A549 (cell line): Measurements from ENCODE around the gene VSX1. TPM values are rescaled to one million over a fixed set of nuclear protein-coding genes. Genes with fewer than 3 reads are reported as not detected.

Experiments used
- ATAC-seq, 2 experiments: fragments of 200-7000 bp in 1 of 2; fragments of >200 bp in 1 of 2; cut with Nextera tagmentation in 1 of 2; cut with Tn5 transposase in 1 of 2; 3 replicates each; pipeline versions ENCODE4 v1.8.0 to v1.9.1; 2018 to 2020; ENCODE audit warnings: mild to moderate bottlenecking in 1 of 2, moderate library complexity in 1 of 2
- CTCF ChIA-PET: fragments of 300-600 bp; sonication (Branson Sonifier 250); formaldehyde crosslinking; extraction: SDS; loops from one replicate; lab custom pipeline; 2021; ENCODE audit warnings: antibody characterized with exemption, inconsistent platforms; lab: Yijun Ruan, JAX
- POLR2A ChIA-PET: fragments of 350-600 bp; formaldehyde crosslinking; extraction: SDS; loops from one replicate; lab custom pipeline; 2021; ENCODE audit warnings: antibody characterized with exemption, inconsistent platforms; lab: Yijun Ruan, JAX
- DNase-seq, 2 experiments: peaks; one replicate each; pipeline versions ENCODE4 v3.0.0 to v3.0.0-alpha.2; 2011 to 2016; ENCODE audit warnings: low read depth in 1 of 2, low spot score in 1 of 2
- FAIRE-seq: peaks from 2 replicates; lab custom pipeline; 2011; peaks lifted over from hg19 to GRCh38; lab: Jason Lieb, UNC
- H3K27ac ChIP-seq, 2 experiments: fragments of >200 bp; sonication (Bioruptor Twin); formaldehyde crosslinking; 3 replicates each; pipeline ENCODE4 v1.5.1; 2016 to 2017
- H3K4me1 ChIP-seq: fragments of >200 bp; sonication (Bioruptor Twin); formaldehyde crosslinking; 3 replicates; pipeline ENCODE4 v1.6.1; 2016
- H3K4me2 ChIP-seq: fragments of >200 bp; sonication (Bioruptor Twin); formaldehyde crosslinking; 3 replicates; pipeline ENCODE4 v1.6.1; 2016
- H3K4me3 ChIP-seq: fragments of >200 bp; sonication (Bioruptor Twin); formaldehyde crosslinking; 3 replicates; pipeline ENCODE4 v1.5.1; 2016
- H3K9me3 ChIP-seq: fragments of >200 bp; sonication (Bioruptor Twin); formaldehyde crosslinking; 3 replicates; pipeline ENCODE4 v1.6.1; 2016
- BHLHE40 ChIP-seq: IDR thresholded peaks from 2 replicates; pipeline ENCODE4 v1.6.1; 2012; ENCODE audit warnings: low read depth, low read length, inconsistent platforms
- CBX2 ChIP-seq: fragments of 200-600 bp; sonication (generic); IDR thresholded peaks from 2 replicates; pipeline ENCODE4 v1.6.1; 2016; ENCODE audit warnings: low read depth, mild to moderate bottlenecking, borderline replicate concordance
- CBX8 ChIP-seq: fragments of 200-600 bp; sonication (generic); IDR thresholded peaks from 2 replicates; pipeline ENCODE4 v1.6.1; 2016
- CHD4 ChIP-seq: fragments of 200-600 bp; sonication (generic); IDR thresholded peaks from 2 replicates; pipeline ENCODE4 v1.6.1; 2016; ENCODE audit warnings: antibody characterized with exemption, mild to moderate bottlenecking, borderline replicate concordance
- ESRRA ChIP-seq: fragments of 150-350 bp; IDR thresholded peaks from 2 replicates; pipeline ENCODE4 v1.6.1; 2014; ENCODE audit warnings: mild to moderate bottlenecking, low read length, borderline replicate concordance
- FOSB ChIP-seq: fragments of 250-450 bp; sonication (Bioruptor Pico); IDR thresholded peaks from 2 replicates; pipeline ENCODE4 v1.5.0; 2020; ENCODE audit warnings: mild to moderate bottlenecking, moderate library complexity
- FOXS1 ChIP-seq: fragments of 250-450 bp; sonication (Bioruptor Pico); IDR thresholded peaks from 2 replicates; pipeline ENCODE4 v1.5.0; 2020; ENCODE audit warnings: mild to moderate bottlenecking, moderate library complexity
- GATA3 ChIP-seq: IDR thresholded peaks from 2 replicates; pipeline ENCODE4 v1.6.1; 2012; ENCODE audit warnings: borderline replicate concordance
- HEYL ChIP-seq: fragments of 250-450 bp; sonication (Bioruptor Pico); IDR thresholded peaks from 2 replicates; pipeline ENCODE4 v1.8.0; 2021; ENCODE audit warnings: mild to moderate bottlenecking, moderate library complexity
- HOXA7 ChIP-seq: fragments of 250-450 bp; sonication (Bioruptor Pico); IDR thresholded peaks from 2 replicates; pipeline ENCODE4 v1.5.0; 2020; ENCODE audit warnings: mild to moderate bottlenecking, moderate library complexity
- HOXB13 ChIP-seq: fragments of 250-450 bp; sonication (Bioruptor Pico); IDR thresholded peaks from 2 replicates; pipeline ENCODE4 v1.5.0; 2020; ENCODE audit warnings: low read depth, mild to moderate bottlenecking, moderate library complexity
- MAFK ChIP-seq: fragments of 450-650 bp; IDR thresholded peaks from 2 replicates; pipeline ENCODE4 v1.6.1; 2014; ENCODE audit not compliant: partially characterized antibody
- NFE2L2 ChIP-seq: fragments of 150-350 bp; conservative IDR thresholded peaks from 2 replicates; pipeline ENCODE4 v1.6.1; 2014; ENCODE audit warnings: low read length
- NPAS2 ChIP-seq: fragments of 250-450 bp; sonication (Bioruptor Pico); IDR thresholded peaks from 2 replicates; pipeline ENCODE4 v1.8.0; 2022; ENCODE audit warnings: mild to moderate bottlenecking, moderate library complexity, borderline replicate concordance
- NR3C1 ChIP-seq: fragments of >200 bp; sonication (Bioruptor Twin); formaldehyde crosslinking; IDR thresholded peaks from 3 replicates; pipeline ENCODE4 v1.6.1; 2017
- POLR2A ChIP-seq: IDR thresholded peaks from 2 replicates; pipeline ENCODE4 v1.6.1; 2012; ENCODE audit warnings: mild to moderate bottlenecking, low read length
- POLR2AphosphoS2 ChIP-seq: conservative IDR thresholded peaks from 2 replicates; pipeline ENCODE4 v1.6.1; 2012; ENCODE audit warnings: low read length, improper control_type of control experiment, inconsistent platforms
- RCOR1 ChIP-seq: fragments of 150-350 bp; IDR thresholded peaks from 2 replicates; pipeline ENCODE4 v1.6.1; 2014; ENCODE audit warnings: antibody characterized with exemption, low read length, low read depth
- RFX5 ChIP-seq: fragments of 450-650 bp; IDR thresholded peaks from 2 replicates; pipeline ENCODE4 v1.7.1; 2014; ENCODE audit warnings: antibody characterized with exemption, mild to moderate bottlenecking, moderate library complexity
- RNF2 ChIP-seq: fragments of 200-600 bp; sonication (generic); IDR thresholded peaks from 2 replicates; pipeline ENCODE4 v1.6.1; 2016; ENCODE audit warnings: low read depth, mild to moderate bottlenecking, antibody characterized with exemption, moderate library complexity, borderline replicate concordance
- SMC3 ChIP-seq: fragments of >200 bp; sonication (Bioruptor Twin); formaldehyde crosslinking; IDR thresholded peaks from 3 replicates; pipeline ENCODE4 v1.6.1; 2018; ENCODE audit warnings: inconsistent platforms
- SREBF2 ChIP-seq: fragments of 450-650 bp; IDR thresholded peaks from 2 replicates; pipeline ENCODE4 v1.6.1; 2014; ENCODE audit warnings: mild to moderate bottlenecking, moderate library complexity
- ZC3H11A ChIP-seq: fragments of 450-650 bp; IDR thresholded peaks from 2 replicates; pipeline ENCODE4 v1.6.1; 2014; ENCODE audit warnings: antibody characterized with exemption, mild to moderate bottlenecking
- WGBS: methylation state at CpG from one replicate; pipeline ENCODE4 v1.1.6; 2017; ENCODE audit errors: missing lambda C conversion rate; 5-methylcytosine and 5-hydroxymethylcytosine counted together
- polyA plus RNA-seq, 4 experiments: library from polyadenylated mRNA; depleted of rRNA in 3 of 4; stranded (reverse); fragments of >200 nt; fragmentation: RNase III in 1 of 4; extraction: RNeasy Plus Mini Kit Qiagen cat#74134 plus additional on column Dnase treatment in 1 of 4; gene quantifications; 2 replicates in 3 of 4; 3 replicates in 1 of 4; pipeline ENCODE4 v1.2.3, GENCODE V29; 2011 to 2017
- TF ChIP-seq, protein P1 (sequence below): fragments of >200 bp; sonication (Bioruptor Twin); formaldehyde crosslinking; IDR thresholded peaks from 2 replicates; pipeline ENCODE4 v1.6.1; 2016
- TF ChIP-seq, protein P2 (sequence below): IDR thresholded peaks from 2 replicates; pipeline ENCODE4 v1.6.1; 2012; ENCODE audit warnings: low read depth, borderline replicate concordance
- TF ChIP-seq, protein P3 (sequence below): fragments of >200 bp; sonication (Bioruptor Twin); formaldehyde crosslinking; IDR thresholded peaks from 3 replicates; pipeline ENCODE4 v1.6.1; 2016
- TF ChIP-seq, protein P4 (sequence below): fragments of >200 bp; sonication (Bioruptor Twin); formaldehyde crosslinking; IDR thresholded peaks from 3 replicates; pipeline ENCODE4 v1.5.1; 2016

The VSX1 gene
- polyA plus RNA-seq, 2 of the 4 experiments (the other 2 are of a cell fraction), result 0.77 to 2.9 TPM

DNA sequence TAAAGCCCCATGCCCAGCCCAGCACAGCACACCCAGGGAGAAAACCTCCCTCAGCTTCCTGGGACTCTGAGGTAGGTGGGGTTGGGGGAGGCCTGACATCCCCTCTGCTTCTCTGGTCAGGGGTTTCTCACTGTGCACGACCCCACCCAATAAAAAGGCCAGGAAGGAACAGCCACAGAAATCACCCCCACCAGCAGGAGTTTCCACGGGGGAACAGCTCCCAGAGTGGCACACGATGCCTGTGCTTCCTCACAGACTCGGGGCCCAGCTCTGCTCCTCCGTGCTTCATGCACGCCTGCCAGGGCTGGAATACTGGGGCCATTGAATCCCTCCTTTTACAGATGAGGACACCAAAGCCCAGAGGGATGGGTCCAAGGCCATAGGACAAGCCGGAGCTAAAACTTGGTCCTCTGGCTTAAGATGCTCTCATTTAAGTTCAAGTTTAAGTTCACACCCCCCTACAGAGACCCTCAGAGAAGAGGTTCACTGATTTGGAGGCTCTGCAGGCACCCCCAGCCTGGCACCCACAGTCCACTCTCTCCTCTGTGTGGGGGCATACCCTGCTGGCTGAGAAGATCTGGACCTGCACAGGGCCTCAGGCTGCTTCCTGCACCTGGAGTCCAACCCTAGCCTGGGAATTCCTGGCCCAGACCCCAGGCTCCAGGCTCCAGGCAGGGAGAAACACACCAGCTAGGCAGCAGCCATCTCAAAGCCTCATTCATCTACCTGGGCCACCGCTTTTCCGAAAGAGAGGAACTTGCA lies 38.3 kb downstream of the VSX1 start:
- Histone ChIP-seq H3K4me3 (no peak overlapping the region), H3K9me3 (no peaks in the 10 kb centered on the region), H3K27ac (no peak overlapping the region), H3K4me1 (no peaks in the 10 kb centered on the region), H3K4me2 (no peak overlapping the region)
- CTCF ChIA-PET, result interaction anchor here (0.8 to 2.5 kb wide), 5 partner anchors 10 to 50 kb away, joined by 3 to 11 read pairs (median 4); no protein-coding TSS in a partner anchor
- FAIRE-seq, result no peak
- WGBS, result 89% methylated on average over 9 of the region's 9 CpGs
- no peak for ATAC-seq
- POLR2A ChIA-PET, result no interaction called here
- no peak for TF ChIP-seq SMC3
- no peak for TF ChIP-seq FOXS1 (CRISPR knock-in tag)
- TF ChIP-seq BHLHE40, result no peak
- TF ChIP-seq CBX2, result no peak
- TF ChIP-seq, protein P1, sequence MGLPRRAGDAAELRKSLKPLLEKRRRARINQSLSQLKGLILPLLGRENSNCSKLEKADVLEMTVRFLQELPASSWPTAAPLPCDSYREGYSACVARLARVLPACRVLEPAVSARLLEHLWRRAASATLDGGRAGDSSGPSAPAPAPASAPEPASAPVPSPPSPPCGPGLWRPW, result no peak
- TF ChIP-seq HEYL, result no peak
- TF ChIP-seq GATA3, result no peak
- TF ChIP-seq ZC3H11A, result no peak
- TF ChIP-seq, protein P2, sequence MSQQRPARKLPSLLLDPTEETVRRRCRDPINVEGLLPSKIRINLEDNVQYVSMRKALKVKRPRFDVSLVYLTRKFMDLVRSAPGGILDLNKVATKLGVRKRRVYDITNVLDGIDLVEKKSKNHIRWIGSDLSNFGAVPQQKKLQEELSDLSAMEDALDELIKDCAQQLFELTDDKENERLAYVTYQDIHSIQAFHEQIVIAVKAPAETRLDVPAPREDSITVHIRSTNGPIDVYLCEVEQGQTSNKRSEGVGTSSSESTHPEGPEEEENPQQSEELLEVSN, result no peak
- TF ChIP-seq ESRRA, result no peak
- no peak for TF ChIP-seq HOXA7
- no peak for TF ChIP-seq RCOR1
- no peak for TF ChIP-seq POLR2AphosphoS2
- TF ChIP-seq NPAS2, result no peak
- TF ChIP-seq, all 56 proteins: peak for 0
- DNase-seq, result no peak

DNA sequence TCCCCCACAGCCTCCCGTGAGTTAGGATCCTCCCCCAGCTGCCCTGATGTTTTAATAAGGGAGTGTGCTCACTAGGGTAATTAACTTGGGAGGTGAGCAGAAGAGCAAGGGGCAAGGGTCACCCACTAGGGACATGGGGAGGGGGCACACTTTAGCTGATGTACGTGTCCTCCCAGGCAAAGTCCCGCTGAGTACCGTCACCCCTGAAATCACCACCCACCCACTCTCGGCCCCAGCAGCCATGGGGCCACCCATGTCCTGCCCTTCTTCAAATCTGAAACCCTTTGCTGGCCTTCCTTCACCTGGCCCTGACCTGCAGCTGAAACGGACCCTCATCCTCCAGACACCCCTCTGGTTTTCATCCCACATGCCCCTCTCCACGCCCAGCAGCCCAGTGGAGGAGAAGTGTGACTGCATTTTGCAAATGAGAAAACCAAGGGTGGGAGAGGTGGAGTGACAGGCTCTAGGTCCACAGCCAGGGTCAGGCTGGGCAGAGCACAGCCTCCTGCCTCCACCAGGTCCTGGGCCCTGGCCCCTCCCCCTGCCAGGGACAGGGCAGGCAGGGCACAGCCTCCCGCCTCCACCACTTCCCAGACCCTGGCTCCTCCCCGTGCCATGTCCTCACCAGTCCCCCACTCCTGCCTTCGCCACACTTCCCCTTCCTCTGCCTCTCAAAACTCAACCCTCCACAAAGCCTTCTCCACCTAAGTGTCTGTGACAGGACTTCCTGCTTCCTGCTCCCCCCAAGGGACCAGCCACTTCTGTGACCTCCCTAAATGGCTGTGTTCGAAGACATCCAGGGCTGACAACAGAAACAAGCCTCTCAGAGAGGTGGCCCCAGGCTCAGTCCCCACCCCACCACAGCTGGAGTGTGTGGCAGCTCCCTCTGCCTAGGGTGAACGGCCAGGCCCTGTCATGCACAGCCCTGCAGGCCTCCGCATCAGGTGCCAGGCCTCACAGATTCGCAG lies 39.1 kb downstream of the VSX1 start:
- no peak for DNase-seq
- no peak for FAIRE-seq
- POLR2A ChIA-PET, result no interaction called here
- H3K27ac ChIP-seq, result no peak overlapping the region
- CTCF ChIA-PET, result interaction anchor here (0.8 to 1.3 kb wide), 3 partner anchors 23 to 49 kb away, joined by 3 to 4 read pairs (median 4); no protein-coding TSS in a partner anchor
- H3K9me3 ChIP-seq, result no peaks in the 10 kb centered on the region
- H3K4me1 ChIP-seq, result no peaks in the 10 kb centered on the region
- ATAC-seq, result peak in 1 of 2 experiments; percentile 51; a peak in 3 of 6 replicates
- no peak for TF ChIP-seq NR3C1
- 88% methylated on average over 14 of the region's 14 CpGs for WGBS
- no peak overlapping the region for H3K4me3 ChIP-seq
- H3K4me2 ChIP-seq, result no peak overlapping the region

DNA sequence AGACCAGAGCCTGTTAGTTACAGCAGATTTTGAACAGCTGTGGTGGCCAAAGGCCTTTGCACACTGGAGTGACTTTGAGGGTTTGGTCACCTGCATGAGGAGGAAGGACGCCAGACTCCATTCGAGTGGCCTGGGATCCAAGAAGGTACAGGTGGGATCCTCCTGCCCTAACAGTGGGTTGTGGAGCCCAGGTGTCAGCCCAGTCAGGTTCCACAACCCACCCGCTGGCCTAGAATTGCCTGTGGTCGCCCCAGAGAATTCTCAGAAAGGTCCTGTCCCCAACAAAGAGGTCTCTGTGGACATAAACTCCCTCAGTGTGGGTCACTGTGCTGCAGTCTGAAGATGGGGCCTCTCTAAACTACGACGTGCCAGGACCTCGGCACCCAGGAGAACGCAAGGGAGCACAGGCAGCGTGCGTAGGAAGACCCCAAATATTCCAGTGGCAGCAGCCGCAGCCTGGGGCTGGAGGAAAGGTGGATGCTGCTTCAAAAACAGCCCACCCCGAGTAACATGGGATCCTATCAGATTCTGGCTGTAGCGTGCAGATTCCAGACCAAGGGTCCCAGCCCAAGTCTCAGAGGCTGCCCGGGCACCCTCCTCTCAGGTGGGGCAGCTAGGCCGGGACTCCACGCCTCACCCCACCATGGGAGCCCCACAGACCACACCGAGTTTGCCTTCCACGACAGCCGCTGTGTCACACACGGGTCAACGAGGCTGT lies 40.0 kb downstream of the VSX1 start:
- H3K9me3 ChIP-seq, result no peaks in the 10 kb centered on the region
- no peak overlapping the region for H3K4me3 ChIP-seq
- POLR2A ChIA-PET, result no interaction called here
- H3K27ac ChIP-seq, result no peak overlapping the region
- no peaks in the 10 kb centered on the region for H3K4me1 ChIP-seq
- CTCF ChIA-PET, result interaction anchor here (1.3 kb wide), 1 partner anchor 23 kb away, joined by 4 read pairs; no protein-coding TSS in a partner anchor
- H3K4me2 ChIP-seq, result no peak overlapping the region
- DNase-seq, result no peak
- WGBS, result 90% methylated on average over 20 of the region's 21 CpGs
- no peak for FAIRE-seq
- no peak for ATAC-seq
- TF ChIP-seq, protein P2, result no peak
- TF ChIP-seq RFX5 (no peak), RNF2 (no peak), POLR2A (no peak), CHD4 (no peak), HOXB13 (CRISPR knock-in tag) (no peak), CBX2 (no peak), FOSB (CRISPR knock-in tag) (no peak), NFE2L2 (no peak), NPAS2 (no peak), HOXA7 (no peak), CBX8 (no peak), SREBF2 (no peak), MAFK (no peak)
- TF ChIP-seq, protein P3, sequence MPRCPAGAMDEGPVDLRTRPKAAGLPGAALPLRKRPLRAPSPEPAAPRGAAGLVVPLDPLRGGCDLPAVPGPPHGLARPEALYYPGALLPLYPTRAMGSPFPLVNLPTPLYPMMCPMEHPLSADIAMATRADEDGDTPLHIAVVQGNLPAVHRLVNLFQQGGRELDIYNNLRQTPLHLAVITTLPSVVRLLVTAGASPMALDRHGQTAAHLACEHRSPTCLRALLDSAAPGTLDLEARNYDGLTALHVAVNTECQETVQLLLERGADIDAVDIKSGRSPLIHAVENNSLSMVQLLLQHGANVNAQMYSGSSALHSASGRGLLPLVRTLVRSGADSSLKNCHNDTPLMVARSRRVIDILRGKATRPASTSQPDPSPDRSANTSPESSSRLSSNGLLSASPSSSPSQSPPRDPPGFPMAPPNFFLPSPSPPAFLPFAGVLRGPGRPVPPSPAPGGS, result no peak
- TF ChIP-seq, protein P4, sequence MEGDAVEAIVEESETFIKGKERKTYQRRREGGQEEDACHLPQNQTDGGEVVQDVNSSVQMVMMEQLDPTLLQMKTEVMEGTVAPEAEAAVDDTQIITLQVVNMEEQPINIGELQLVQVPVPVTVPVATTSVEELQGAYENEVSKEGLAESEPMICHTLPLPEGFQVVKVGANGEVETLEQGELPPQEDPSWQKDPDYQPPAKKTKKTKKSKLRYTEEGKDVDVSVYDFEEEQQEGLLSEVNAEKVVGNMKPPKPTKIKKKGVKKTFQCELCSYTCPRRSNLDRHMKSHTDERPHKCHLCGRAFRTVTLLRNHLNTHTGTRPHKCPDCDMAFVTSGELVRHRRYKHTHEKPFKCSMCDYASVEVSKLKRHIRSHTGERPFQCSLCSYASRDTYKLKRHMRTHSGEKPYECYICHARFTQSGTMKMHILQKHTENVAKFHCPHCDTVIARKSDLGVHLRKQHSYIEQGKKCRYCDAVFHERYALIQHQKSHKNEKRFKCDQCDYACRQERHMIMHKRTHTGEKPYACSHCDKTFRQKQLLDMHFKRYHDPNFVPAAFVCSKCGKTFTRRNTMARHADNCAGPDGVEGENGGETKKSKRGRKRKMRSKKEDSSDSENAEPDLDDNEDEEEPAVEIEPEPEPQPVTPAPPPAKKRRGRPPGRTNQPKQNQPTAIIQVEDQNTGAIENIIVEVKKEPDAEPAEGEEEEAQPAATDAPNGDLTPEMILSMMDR, result no peak
